Activated T-cell treated with anti-CD3 and anti-CD28 coated beads, Interleukin-2, amount 50 U/mL, for 72 hours (primary cell): Measurements from ENCODE around the gene BEAN1. TPM values are rescaled to one million over a fixed set of nuclear protein-coding genes. Genes with fewer than 3 reads are reported as not detected.
A peak's percentile ranks its signal among the peaks of the same experiment; 100 is the strongest.
"Not testable (repeated sequence)": the region's sequence is repeated elsewhere in the genome, so short reads cannot be mapped to it uniquely, and the experiment has no call there.

Source experiments
- ATAC-seq, 2 donors: fragments of 150-1000 bp; cut with Tn5 transposase; replicated peaks in 1 of 2; 2 replicates each; pipeline ENCODE4 v1.10.0; 2021; ENCODE audit warnings: moderate library complexity in 2 of 2, mild to moderate bottlenecking in 1 of 2
- DNase-seq, 2 donors: peaks; one replicate each; pipeline ENCODE4 v3.0.0; 2021 to 2022; ENCODE audit warnings: mixed read lengths in 1 of 2
- H3K27ac Mint-ChIP-seq: one replicate; pipeline ENCODE4 v1.8.0; 2022; ENCODE audit warnings: mild to moderate bottlenecking, moderate library complexity, mixed read lengths
- H3K27me3 Mint-ChIP-seq: one replicate; pipeline ENCODE4 v1.8.0; 2022; ENCODE audit warnings: low read depth, mixed read lengths
- H3K36me3 Mint-ChIP-seq, 2 donors: one replicate each; pipeline ENCODE4 v1.8.0; 2022; ENCODE audit warnings: mixed read lengths in 2 of 2, mild to moderate bottlenecking in 1 of 2; ENCODE audit not compliant: insufficient read depth in 2 of 2
- H3K4me1 Mint-ChIP-seq: one replicate; pipeline ENCODE4 v1.8.0; 2022; ENCODE audit warnings: low read depth, mixed read lengths
- H3K4me3 Mint-ChIP-seq, 2 donors: one replicate each; pipeline ENCODE4 v1.8.0; 2022; ENCODE audit warnings: mild to moderate bottlenecking in 2 of 2, mixed read lengths in 2 of 2, moderate library complexity in 2 of 2
- H3K9me3 Mint-ChIP-seq, 2 donors: one replicate each; pipeline ENCODE4 v1.8.0; 2022; ENCODE audit warnings: mixed read lengths in 2 of 2
- total RNA-seq, 2 donors: library from RNA; stranded (reverse); gene quantifications; one replicate each; pipeline ENCODE4 v1.2.3, GENCODE V29; 2022

Gene BEAN1
- total RNA-seq, 2 donors from 2014 or later, result not detected

GRCh38 chr16:66511602-66512271, 84.6 kb downstream of the BEAN1 start:
- no peaks in the 10 kb centered on the region for H3K36me3 Mint-ChIP-seq
- DNase-seq (no peak), ATAC-seq (no peak)
- no peaks in the 10 kb centered on the region for H3K9me3 Mint-ChIP-seq
- H3K4me3 Mint-ChIP-seq, result no peak overlapping the region
- no peaks in the 10 kb centered on the region for H3K27me3 Mint-ChIP-seq
- H3K4me1 Mint-ChIP-seq, result peaks cover 24% of the 10 kb centered on the region
- H3K27ac Mint-ChIP-seq, result no peak overlapping the region

- Mint-ChIP-seq H3K4me3 (no peak overlapping the region), H3K27me3 (no peaks in the 10 kb centered on the region), H3K27ac (no peak overlapping the region), H3K4me1 (peaks cover 31% of the 10 kb centered on the region), H3K36me3 (no peaks in the 10 kb centered on the region), H3K9me3 (no peaks in the 10 kb centered on the region)
- no peak for DNase-seq
- ATAC-seq, result no peak
Measured at GRCh38 chr16:66512272-66513110, 85.4 kb downstream of the BEAN1 start.

- H3K4me3 Mint-ChIP-seq, result no peak overlapping the region
- ATAC-seq (no peak), DNase-seq (no peak)
- no peaks in the 10 kb centered on the region for H3K9me3 Mint-ChIP-seq
- H3K4me1 Mint-ChIP-seq, result peaks cover 38% of the 10 kb centered on the region
- no peaks in the 10 kb centered on the region for H3K36me3 Mint-ChIP-seq
- H3K27ac Mint-ChIP-seq, result no peak overlapping the region
- H3K27me3 Mint-ChIP-seq, result no peaks in the 10 kb centered on the region
Measured at GRCh38 chr16:66513111-66513723, 86.1 kb downstream of the BEAN1 start.

GRCh38 chr16:66514391-66514790, 87.3 kb downstream of the BEAN1 start:
- ATAC-seq, H3K9me3 Mint-ChIP-seq, H3K36me3 Mint-ChIP-seq, DNase-seq, H3K27me3 Mint-ChIP-seq, H3K4me3 Mint-ChIP-seq: not testable (repeated sequence)
- Mint-ChIP-seq H3K4me1 (peaks cover 48% of the 10 kb centered on the region), H3K27ac (peak overlapping the region; percentile 15)

GRCh38 chr16:66514980-66515595, 88.0 kb downstream of the BEAN1 start:
- peaks cover 55% of the 10 kb centered on the region for H3K4me1 Mint-ChIP-seq
- not testable (repeated sequence) for H3K9me3 Mint-ChIP-seq, H3K4me3 Mint-ChIP-seq, H3K27ac Mint-ChIP-seq, ATAC-seq, H3K36me3 Mint-ChIP-seq, DNase-seq, H3K27me3 Mint-ChIP-seq

- peaks cover 62% of the 10 kb centered on the region for H3K4me1 Mint-ChIP-seq
Measured at GRCh38 chr16:66515596-66516508, 88.8 kb downstream of the BEAN1 start.

GRCh38 chr16:66516509-66516807, 89.4 kb downstream of the BEAN1 start:
- Mint-ChIP-seq H3K27ac (peak overlapping the region; percentile 56), H3K27me3 (no peaks in the 10 kb centered on the region), H3K4me3 (peak overlapping the region; percentile 88 to 95), H3K4me1 (peaks cover 68% of the 10 kb centered on the region), H3K36me3 (no peaks in the 10 kb centered on the region), H3K9me3 (no peaks in the 10 kb centered on the region)
- ATAC-seq (no peak), DNase-seq (no peak)

More at GRCh38 chr16:66515596-66516508, 88.8 kb downstream of the BEAN1 start:
- no peaks in the 10 kb centered on the region for H3K9me3 Mint-ChIP-seq
- no peaks in the 10 kb centered on the region for H3K27me3 Mint-ChIP-seq
- H3K36me3 Mint-ChIP-seq, result no peaks in the 10 kb centered on the region
- peak overlapping the region; percentile 56 for H3K27ac Mint-ChIP-seq
- DNase-seq (peak; percentile 46), ATAC-seq (no peak)
- H3K4me3 Mint-ChIP-seq, result peak overlapping the region; percentile 88 to 95

- Mint-ChIP-seq H3K36me3 (no peaks in the 10 kb centered on the region), H3K4me1 (peaks cover 71% of the 10 kb centered on the region), H3K27ac (peak overlapping the region; percentile 98), H3K27me3 (no peaks in the 10 kb centered on the region), H3K9me3 (no peaks in the 10 kb centered on the region), H3K4me3 (peak overlapping the region; percentile 88 to 95)
- ATAC-seq, result peak; percentile 92 to 94
- DNase-seq, result peak; percentile 90
Measured at GRCh38 chr16:66516808-66517585, 89.9 kb downstream of the BEAN1 start.

- DNase-seq, result no peak
- Mint-ChIP-seq H3K4me1 (peaks cover 77% of the 10 kb centered on the region), H3K4me3 (peak overlapping the region; percentile 88 to 95), H3K9me3 (no peaks in the 10 kb centered on the region), H3K36me3 (no peaks in the 10 kb centered on the region), H3K27ac (peak overlapping the region; percentile 98), H3K27me3 (no peaks in the 10 kb centered on the region)
- no peak for ATAC-seq
Measured at GRCh38 chr16:66517586-66518263, 90.6 kb downstream of the BEAN1 start.

- ATAC-seq (no peak), DNase-seq (no peak)
- Mint-ChIP-seq H3K4me3 (peak overlapping the region in 1 of 2 donors; percentile 73), H3K9me3 (no peaks in the 10 kb centered on the region), H3K27me3 (no peaks in the 10 kb centered on the region), H3K4me1 (peaks cover 97% of the 10 kb centered on the region), H3K36me3 (no peaks in the 10 kb centered on the region), H3K27ac (no peak overlapping the region)
Measured at GRCh38 chr16:66519482-66520373, 92.6 kb downstream of the BEAN1 start.
